Body of pancreas (tissue), 4 donors: ENCODE results near the gene NOP9. TPM values are rescaled to one million over a fixed set of nuclear protein-coding genes. Genes with fewer than 3 reads are reported as not detected.

Experiments used
- ATAC-seq: fragments of 150-250 bp; one replicate; pipeline ENCODE4 v1.9.1; 2016
- DNase-seq, 4 donors: peaks; one replicate each; pipeline ENCODE4 v3.0.0-alpha.2; 2019
- H3K27ac ChIP-seq, 4 donors: fragments of 200-600 bp; sonication (generic); 1 replicate in 3 of 4; 2 replicates in 1 of 4; pipeline versions ENCODE4 v1.5.1 to v1.6.1; 2016 to 2019; ENCODE audit warnings: mild to moderate bottlenecking in 1 of 4, mixed read lengths in 1 of 4, moderate library complexity in 1 of 4
- H3K27me3 ChIP-seq, 2 donors: fragments of 200-600 bp; sonication (generic); one replicate each; pipeline ENCODE4 v1.6.0; 2016; ENCODE audit warnings: mild to moderate bottlenecking in 1 of 2
- H3K36me3 ChIP-seq, 2 donors: fragments of 200-600 bp; sonication (generic); replicated peaks in 1 of 2; 2 replicates each; pipeline ENCODE4 v1.5.1; 2016; ENCODE audit warnings: low read depth in 2 of 2; ENCODE audit not compliant: insufficient read depth in 1 of 2
- H3K4me1 ChIP-seq: fragments of 200-600 bp; sonication (generic); one replicate; pipeline ENCODE4 v1.6.0; 2016
- H3K4me3 ChIP-seq, 2 donors: fragments of 200-600 bp; sonication (generic); 1 replicate in 1 of 2; 2 replicates in 1 of 2; pipeline ENCODE4 v1.5.1; 2016 to 2019
- H3K9me3 ChIP-seq, 3 donors: fragments of 200-600 bp; sonication (generic); 1 replicate in 2 of 3; 2 replicates in 1 of 3; pipeline ENCODE4 v1.5.1; 2016
- CTCF ChIP-seq, 7 experiments: fragments of 450-650 bp in 4 of 7; fragments of 200-600 bp in 3 of 7; sonication (generic) in 3 of 7; IDR thresholded peaks; one replicate each; pipeline ENCODE4 v1.5.1; 2016 to 2019; ENCODE audit warnings: antibody characterized with exemption in 7 of 7
- POLR2A ChIP-seq, 3 donors: fragments of 450-650 bp; IDR thresholded peaks; one replicate each; pipeline ENCODE4 v1.6.1; 2016; ENCODE audit warnings: antibody characterized with exemption in 3 of 3, mild to moderate bottlenecking in 2 of 3
- WGBS, 2 donors: methylation state at CpG; one replicate each; pipeline ENCODE4 v1.1.5; 2017; 5-methylcytosine and 5-hydroxymethylcytosine counted together
- intact Hi-C: fragments of 100-400 bp; cut with DNase I; formaldehyde crosslinking; loops from one replicate; pipeline ENCODE4 v1.15.1; 2023
- total RNA-seq, 2 donors: library from RNA; depleted of rRNA; stranded (reverse); fragments of >200 nt; gene quantifications; one replicate each; pipeline ENCODE4 v1.1.0, GENCODE V29; 2016

The NOP9 gene
- total RNA-seq, 2 donors from 2014 or later, result 10.6 to 12.2 TPM

- DNase-seq (no peak), ATAC-seq (no peak)
- Histone ChIP-seq H3K27ac (no peak overlapping the region), H3K9me3 (no peaks in the 10 kb centered on the region), H3K4me1 (peaks cover 19% of the 10 kb centered on the region), H3K4me3 (no peak overlapping the region), H3K36me3 (peaks cover 0 to 6% of the 10 kb centered on the region in 2 donors), H3K27me3 (no peaks in the 10 kb centered on the region)
- WGBS, 2 donors, result 83 to 93% methylated on average over 2 of the region's 2 CpGs
- TF ChIP-seq CTCF (IDR thresholded peaks at IDR 0.05) (no peak), POLR2A (IDR thresholded peaks at IDR 0.05) (no peak)
- intact Hi-C loops, result no loop called here
These were observed 6.1 kb upstream of the NOP9 start for GRCh38 chr14:24293525-24293924.

- intact Hi-C loops, result no loop called here
These were observed 3.1 kb upstream of the NOP9 start for GRCh38 chr14:24296341-24297157.

GRCh38 chr14:24297190-24297964, 2.3 kb upstream of the NOP9 start:
- no peak for TF ChIP-seq POLR2A (IDR thresholded peaks at IDR 0.05)
- peak; percentile 18 to 69 (median 47) for TF ChIP-seq CTCF (IDR thresholded peaks at IDR 0.05)
- no peak for DNase-seq
- H3K36me3 ChIP-seq, result peaks cover 0 to 6% of the 10 kb centered on the region in 2 donors
- H3K4me1 ChIP-seq, result peaks cover 45% of the 10 kb centered on the region
- H3K9me3 ChIP-seq, result no peaks in the 10 kb centered on the region
- no peaks in the 10 kb centered on the region for H3K27me3 ChIP-seq
- no peak overlapping the region for H3K4me3 ChIP-seq
- ATAC-seq, result no peak
- 26 to 27% methylated on average over 5 of the region's 5 CpGs for WGBS, 2 donors
- intact Hi-C loops, result no loop called here
- H3K27ac ChIP-seq, result peak overlapping the region in 2 of 4 donors; percentile 20 to 22

More at GRCh38 chr14:24296341-24297157, 3.1 kb upstream of the NOP9 start:
- peak; percentile 57 to 85 (median 75) for TF ChIP-seq CTCF (IDR thresholded peaks at IDR 0.05)
- TF ChIP-seq POLR2A (IDR thresholded peaks at IDR 0.05), result no peak
- peak; percentile 67 to 75 (median 71) for DNase-seq
- ATAC-seq, result peak; percentile 56
- Histone ChIP-seq H3K27me3 (no peaks in the 10 kb centered on the region), H3K4me3 (no peak overlapping the region), H3K4me1 (peaks cover 43% of the 10 kb centered on the region), H3K9me3 (no peaks in the 10 kb centered on the region), H3K27ac (peak overlapping the region in 2 of 4 donors; percentile 20 to 22), H3K36me3 (no peaks in the 10 kb centered on the region)
- WGBS, 2 donors, result 59 to 64% methylated on average over 12 of the region's 12 CpGs

GRCh38 chr14:24298892-24299254, 777 bp upstream of the NOP9 start:
- peak overlapping the region; percentile 61 to 91 (median 85) for H3K27ac ChIP-seq
- no peaks in the 10 kb centered on the region for H3K27me3 ChIP-seq
- no peaks in the 10 kb centered on the region for H3K9me3 ChIP-seq
- peak; percentile 6 for ATAC-seq
- intact Hi-C loops, result no loop called here
- TF ChIP-seq POLR2A (IDR thresholded peaks at IDR 0.05) (no peak), CTCF (IDR thresholded peaks at IDR 0.05) (no peak)
- H3K4me1 ChIP-seq, result peaks cover 45% of the 10 kb centered on the region
- H3K36me3 ChIP-seq, result peaks cover 0 to 18% of the 10 kb centered on the region in 2 donors
- 17 to 25% methylated on average over 7 of the region's 7 CpGs for WGBS, 2 donors
- DNase-seq, result peak in 1 of 4 donors; percentile 32
- H3K4me3 ChIP-seq, result peak overlapping the region; percentile 89 to 95
